IMR-90 (cell line): ENCODE data around the gene DAP3. TPM values are rescaled to one million over a fixed set of nuclear protein-coding genes. Genes with fewer than 3 reads are reported as not detected.

Source experiments
- ATAC-seq: fragments of 200-7000 bp; cut with Tn5 transposase; 2 replicates; pipeline ENCODE4 v1.9.1; 2020; ENCODE audit warnings: low read depth, mild to moderate bottlenecking, moderate library complexity
- BruUV-seq: library from RNA; stranded (reverse); fragments of 400-500 nt; replicated peaks from 2 replicates; lab custom pipeline; 2021; lab: Mats Ljungman, UMichigan
- CTCF ChIA-PET: fragments of 300-600 bp; formaldehyde crosslinking; extraction: SDS; loops from one replicate; lab custom pipeline; 2021; ENCODE audit warnings: antibody characterized with exemption; lab: Yijun Ruan, JAX
- POLR2A ChIA-PET: fragments of 300-600 bp; sonication (Branson Sonifier 250); formaldehyde crosslinking; loops from one replicate; lab custom pipeline; 2022; ENCODE audit warnings: antibody characterized with exemption; ENCODE audit not compliant: unreplicated experiment; lab: Charles Lee
- DNase-seq: peaks from one replicate; pipeline ENCODE4 v3.0.0; 2013
- H2AFZ ChIP-seq: replicated peaks from 2 replicates; pipeline ENCODE3; 2013; ENCODE audit warnings: low read length, mild to moderate bottlenecking; ENCODE audit not compliant: poor library complexity
- H2AK5ac ChIP-seq: 2 replicates; pipeline ENCODE4 v1.6.1; 2013; ENCODE audit warnings: low read depth, low read length, inconsistent platforms
- H2AK9ac ChIP-seq: replicated peaks from 2 replicates; pipeline ENCODE3; 2013; ENCODE audit warnings: mild to moderate bottlenecking, low read depth, low read length, moderate library complexity; ENCODE audit not compliant: poor library complexity
- H2BK120ac ChIP-seq: 2 replicates; pipeline ENCODE4 v1.6.1; 2013; ENCODE audit warnings: low read depth, low read length, inconsistent platforms
- H2BK15ac ChIP-seq: 3 replicates; pipeline ENCODE4 v1.6.1; 2013; ENCODE audit warnings: low read depth, low read length, inconsistent platforms
- H2BK20ac ChIP-seq: 2 replicates; pipeline ENCODE4 v1.6.1; 2013; ENCODE audit warnings: low read depth, mild to moderate bottlenecking, inconsistent platforms, low read length, moderate library complexity
- H2BK5ac ChIP-seq: 2 replicates; pipeline ENCODE4 v1.6.1; 2013; ENCODE audit warnings: mild to moderate bottlenecking, low read depth, low read length, inconsistent platforms; ENCODE audit not compliant: poor library complexity, severe bottlenecking
- H3K14ac ChIP-seq: replicated peaks from 2 replicates; pipeline ENCODE4 v1.6.1; 2013; ENCODE audit warnings: low read depth, low read length, inconsistent platforms
- H3K18ac ChIP-seq: 2 replicates; pipeline ENCODE4 v1.6.1; 2013; ENCODE audit warnings: low read depth, low read length, control low read depth
- H3K23ac ChIP-seq: 2 replicates; pipeline ENCODE4 v1.6.1; 2013; ENCODE audit warnings: low read depth, low read length, inconsistent platforms
- H3K27ac ChIP-seq: 2 replicates; pipeline ENCODE4 v1.5.1; 2013; ENCODE audit warnings: mild to moderate bottlenecking, control low read depth, low read length; ENCODE audit not compliant: insufficient read depth
- H3K27me3 ChIP-seq: 2 replicates; pipeline ENCODE4 v1.6.1; 2013; ENCODE audit warnings: low read length; ENCODE audit not compliant: control insufficient read depth, insufficient read depth
- H3K36me3 ChIP-seq: 2 replicates; pipeline ENCODE4 v1.6.1; 2013; ENCODE audit warnings: low read length, mixed read lengths; ENCODE audit not compliant: control insufficient read depth, insufficient read depth
- H3K4ac ChIP-seq: 2 replicates; pipeline ENCODE4 v1.6.1; 2013; ENCODE audit warnings: low read depth, low read length, inconsistent platforms
- H3K4me1 ChIP-seq: 2 replicates; pipeline ENCODE4 v1.6.1; 2013; ENCODE audit warnings: low read length, mixed read lengths; ENCODE audit not compliant: control insufficient read depth, insufficient read depth
- H3K4me2 ChIP-seq: 2 replicates; pipeline ENCODE4 v1.6.1; 2013; ENCODE audit warnings: low read depth, mild to moderate bottlenecking, control low read depth, low read length, moderate library complexity
- H3K4me3 ChIP-seq: 2 replicates; pipeline ENCODE4 v1.5.1; 2013; ENCODE audit warnings: low read depth, mild to moderate bottlenecking, control low read depth, low read length, moderate library complexity; ENCODE audit not compliant: insufficient read depth
- H3K56ac ChIP-seq: 2 replicates; pipeline ENCODE4 v1.6.1; 2013; ENCODE audit warnings: low read length, inconsistent platforms; ENCODE audit not compliant: insufficient read depth; ENCODE audit errors: extremely low read depth
- H3K79me1 ChIP-seq, 2 experiments: 2 replicates each; pipeline ENCODE4 v1.6.1; 2013; ENCODE audit warnings: low read length in 2 of 2, inconsistent platforms in 1 of 2, low read depth in 1 of 2
- H3K9ac ChIP-seq: 2 replicates; pipeline ENCODE4 v1.6.1; 2013; ENCODE audit warnings: low read depth, low read length, control low read depth
- H3K9me1 ChIP-seq: 2 replicates; pipeline ENCODE4 v1.6.1; 2013; ENCODE audit warnings: low read length, inconsistent platforms; ENCODE audit not compliant: insufficient read depth
- H3K9me3 ChIP-seq: 2 replicates; pipeline ENCODE4 v1.6.1; 2013; ENCODE audit warnings: low read length; ENCODE audit not compliant: control insufficient read depth, insufficient read depth
- H4K20me1 ChIP-seq: 2 replicates; pipeline ENCODE4 v1.6.1; 2013; ENCODE audit warnings: low read length, inconsistent platforms; ENCODE audit not compliant: insufficient read depth
- H4K5ac ChIP-seq: 2 replicates; pipeline ENCODE4 v1.6.1; 2013; ENCODE audit warnings: mild to moderate bottlenecking, low read depth, low read length, control low read depth
- H4K8ac ChIP-seq, 2 experiments: 2 replicates each; pipeline ENCODE4 v1.6.1; 2013; ENCODE audit warnings: low read depth in 2 of 2, low read length in 2 of 2, control low read depth in 1 of 2, inconsistent platforms in 1 of 2
- H4K91ac ChIP-seq: 2 replicates; pipeline ENCODE4 v1.6.1; 2013; ENCODE audit warnings: low read depth, low read length, inconsistent platforms; ENCODE audit not compliant: insufficient read depth
- BHLHE40 ChIP-seq: fragments of 150-350 bp; IDR thresholded peaks from 2 replicates; pipeline ENCODE4 v1.6.1; 2016; ENCODE audit warnings: mild to moderate bottlenecking, low read depth, low read length
- CEBPB ChIP-seq: IDR thresholded peaks from 2 replicates; pipeline ENCODE4 v1.6.1; 2012; ENCODE audit warnings: low read depth, low read length, improper control_type of control experiment
- FOS ChIP-seq: fragments of 150-350 bp; IDR thresholded peaks from 2 replicates; pipeline ENCODE4 v1.6.1; 2016; ENCODE audit warnings: low read depth, low read length
- MAFK ChIP-seq: IDR thresholded peaks from 2 replicates; pipeline ENCODE4 v1.6.1; 2012; ENCODE audit warnings: low read depth, low read length, improper control_type of control experiment
- MXI1 ChIP-seq: IDR thresholded peaks from 2 replicates; pipeline ENCODE4 v1.6.1; 2012; ENCODE audit warnings: low read depth, mild to moderate bottlenecking, low read length, moderate library complexity, borderline replicate concordance
- SMC3 ChIP-seq: fragments of 150-350 bp; IDR thresholded peaks from 2 replicates; pipeline ENCODE4 v1.6.1; 2016; ENCODE audit warnings: low read depth, mild to moderate bottlenecking, antibody characterized with exemption, low read length, moderate library complexity
- WGBS, 2 experiments: methylation state at CpG; one replicate each; pipeline versions ENCODE4 v1.1.5 to v1.1.7; 2013; ENCODE audit warnings: missing lambda C conversion rate in 2 of 2; ENCODE audit not compliant: insufficient read length in 1 of 2; ENCODE audit errors: extremely low coverage in 2 of 2; 5-methylcytosine and 5-hydroxymethylcytosine counted together
- dilution Hi-C: fragments of 300-500 bp; cut with HindIII; formaldehyde crosslinking; loops from one replicate; pipeline ENCODE4 v1.14.3; 2018; ENCODE audit warnings: low sequenced_read_pairs; ENCODE audit not compliant: unreplicated experiment
- in situ Hi-C: fragments of 300-500 bp; cut with MboI; formaldehyde crosslinking; loops from 3 replicates; pipeline ENCODE4 v1.14.3; 2019; ENCODE audit warnings: low sequenced_read_pairs, inconsistent platforms, mixed read lengths
- intact Hi-C: fragments of 100-400 bp; cut with micrococcal nuclease; formaldehyde crosslinking; loops from 2 replicates; pipeline ENCODE4 v1.10.0; 2022
- polyA plus RNA-seq, 3 experiments: library from polyadenylated mRNA; depleted of rRNA; stranded (reverse); fragments of >200 nt; gene quantifications; 2 replicates each; pipeline ENCODE4 v1.2.3, GENCODE V29; 2012; ENCODE audit warnings: low replicate concordance in 1 of 3
- total RNA-seq: library from RNA; depleted of rRNA; stranded (reverse); fragments of >200 nt; gene quantifications from 2 replicates; pipeline ENCODE4 v1.2.3, GENCODE V29; 2012
- TF ChIP-seq, protein P1 (sequence below): conservative IDR thresholded peaks from 2 replicates; pipeline ENCODE4 v1.5.1; 2012; ENCODE audit warnings: mild to moderate bottlenecking, low read depth, low read length, improper control_type of control experiment
- TF ChIP-seq, protein P2 (sequence below): fragments of 150-350 bp; IDR thresholded peaks from 2 replicates; pipeline ENCODE4 v1.6.1; 2016; ENCODE audit warnings: low read depth, mild to moderate bottlenecking, low read length, moderate library complexity, borderline replicate concordance

DAP3 gene
- total and polyA plus RNA-seq, 2 of the 4 experiments (the other 2 are of a cell fraction): 48.6 to 126 TPM

DNA sequence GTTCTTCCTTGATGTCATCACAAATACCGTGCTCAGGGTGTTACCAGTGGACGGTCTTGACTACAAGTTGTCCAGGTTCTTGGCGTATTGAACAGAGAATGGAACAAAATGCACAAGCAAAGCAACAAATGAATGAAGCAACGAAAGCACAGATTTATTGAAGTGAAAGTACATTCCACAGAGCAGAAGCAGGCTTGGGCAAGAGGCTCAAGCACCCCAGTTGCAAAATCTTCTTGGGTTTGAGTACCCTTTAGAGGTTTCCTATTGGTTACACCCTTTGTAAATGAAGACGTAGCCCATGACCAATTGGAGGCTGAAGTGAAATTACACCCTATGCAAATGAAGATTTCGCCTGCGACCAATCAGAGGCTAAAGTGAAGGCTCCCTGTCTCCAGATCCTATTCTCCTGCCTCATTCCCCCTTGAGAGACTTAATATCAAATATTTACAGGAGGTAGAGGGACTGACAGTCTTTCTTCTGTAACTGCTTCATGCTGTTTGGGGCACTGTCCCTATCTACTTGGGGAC lies 38.6 kb upstream of the DAP3 start:
- Histone ChIP-seq H3K14ac (no peak overlapping the region), H3K23ac (no peak overlapping the region), H3K4ac (no peak overlapping the region), H2BK5ac (no peak overlapping the region), H3K18ac (no peak overlapping the region), H3K9ac (no peak overlapping the region), H3K4me1 (peaks cover 8% of the 10 kb centered on the region), H3K79me1 (peaks cover 0 to 13% of the 10 kb centered on the region in 2 experiments), H2BK15ac (no peak overlapping the region), H3K9me1 (0 out of 2 replicates have a peak, but pooled peaks cover 2% of the 10 kb centered on the region), H3K4me3 (no peak overlapping the region), H4K5ac (no peak overlapping the region), H3K9me3 (peaks cover 4% of the 10 kb centered on the region; the same call in 1 of the 2 replicates), H2BK120ac (no peak overlapping the region), H3K56ac (no peak overlapping the region), H3K27me3 (no peaks in the 10 kb centered on the region), H3K4me2 (no peak overlapping the region), H2BK20ac (no peak overlapping the region), H3K27ac (no peak overlapping the region), H2AFZ (no peak overlapping the region), H4K8ac (no peak overlapping the region), H2AK9ac (no peak overlapping the region), H2AK5ac (peak overlapping the region; percentile 31; the same call in 1 of the 2 replicates), H4K20me1 (no peaks in the 10 kb centered on the region), H3K36me3 (no peaks in the 10 kb centered on the region), H4K91ac (no peak overlapping the region)
- ChIA-PET POLR2A (no interaction called here), CTCF (no interaction called here)
- in situ Hi-C loops: no loop called here
- ATAC-seq (no peak), DNase-seq (no peak)
- BruUV-seq: no TSS peak
- TF ChIP-seq MXI1 (no peak), FOS (no peak), MAFK (no peak), SMC3 (no peak), BHLHE40 (no peak), CEBPB (no peak)
- TF ChIP-seq, protein P1, sequence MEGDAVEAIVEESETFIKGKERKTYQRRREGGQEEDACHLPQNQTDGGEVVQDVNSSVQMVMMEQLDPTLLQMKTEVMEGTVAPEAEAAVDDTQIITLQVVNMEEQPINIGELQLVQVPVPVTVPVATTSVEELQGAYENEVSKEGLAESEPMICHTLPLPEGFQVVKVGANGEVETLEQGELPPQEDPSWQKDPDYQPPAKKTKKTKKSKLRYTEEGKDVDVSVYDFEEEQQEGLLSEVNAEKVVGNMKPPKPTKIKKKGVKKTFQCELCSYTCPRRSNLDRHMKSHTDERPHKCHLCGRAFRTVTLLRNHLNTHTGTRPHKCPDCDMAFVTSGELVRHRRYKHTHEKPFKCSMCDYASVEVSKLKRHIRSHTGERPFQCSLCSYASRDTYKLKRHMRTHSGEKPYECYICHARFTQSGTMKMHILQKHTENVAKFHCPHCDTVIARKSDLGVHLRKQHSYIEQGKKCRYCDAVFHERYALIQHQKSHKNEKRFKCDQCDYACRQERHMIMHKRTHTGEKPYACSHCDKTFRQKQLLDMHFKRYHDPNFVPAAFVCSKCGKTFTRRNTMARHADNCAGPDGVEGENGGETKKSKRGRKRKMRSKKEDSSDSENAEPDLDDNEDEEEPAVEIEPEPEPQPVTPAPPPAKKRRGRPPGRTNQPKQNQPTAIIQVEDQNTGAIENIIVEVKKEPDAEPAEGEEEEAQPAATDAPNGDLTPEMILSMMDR: no peak
- TF ChIP-seq, protein P2, sequence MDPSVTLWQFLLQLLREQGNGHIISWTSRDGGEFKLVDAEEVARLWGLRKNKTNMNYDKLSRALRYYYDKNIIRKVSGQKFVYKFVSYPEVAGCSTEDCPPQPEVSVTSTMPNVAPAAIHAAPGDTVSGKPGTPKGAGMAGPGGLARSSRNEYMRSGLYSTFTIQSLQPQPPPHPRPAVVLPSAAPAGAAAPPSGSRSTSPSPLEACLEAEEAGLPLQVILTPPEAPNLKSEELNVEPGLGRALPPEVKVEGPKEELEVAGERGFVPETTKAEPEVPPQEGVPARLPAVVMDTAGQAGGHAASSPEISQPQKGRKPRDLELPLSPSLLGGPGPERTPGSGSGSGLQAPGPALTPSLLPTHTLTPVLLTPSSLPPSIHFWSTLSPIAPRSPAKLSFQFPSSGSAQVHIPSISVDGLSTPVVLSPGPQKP: no peak
- dilution Hi-C loops: no loop called here
- WGBS, 2 experiments: 85% methylated on average over 4 of the region's 7 CpGs; no CpG with 5 or more reads in 1 of the 2 experiments
- intact Hi-C loops: no loop called here
